HepG2 (cell line): ENCODE data around the gene ABCC3. TPM values are rescaled to one million over a fixed set of nuclear protein-coding genes. Genes with fewer than 3 reads are reported as not detected.
A peak's percentile ranks its signal among the peaks of the same experiment; 100 is the strongest.

ENCODE experiments used
- ARID3A ChIP-seq: IDR thresholded peaks from 2 replicates; pipeline ENCODE4 v1.6.1; 2012; ENCODE audit warnings: low read depth, low read length, improper control_type of control experiment
- EP300 ChIP-seq, 3 experiments: sonication (generic) in 1 of 3; formaldehyde crosslinking in 1 of 3; IDR thresholded peaks; 2 replicates each; pipeline versions ENCODE4 v1.5.1 to v1.6.1; 2011 to 2020; ENCODE audit warnings: low read depth in 2 of 3, low read length in 2 of 3, borderline replicate concordance in 1 of 3, improper control_type of control experiment in 1 of 3, mild to moderate bottlenecking in 1 of 3, missing genetic modification reagents in 1 of 3, moderate library complexity in 1 of 3
- KLF11 ChIP-seq: IDR thresholded peaks from 2 replicates; pipeline ENCODE4 v1.6.1; 2016; ENCODE audit warnings: missing compliant biosample characterization
- MAFK ChIP-seq, 2 experiments: IDR thresholded peaks in 1 of 2; conservative IDR thresholded peaks in 1 of 2; 2 replicates each; pipeline ENCODE4 v1.6.1; 2011; ENCODE audit warnings: improper control_type of control experiment in 2 of 2, low read length in 2 of 2
- NAIF1 ChIP-seq: sonication (generic); formaldehyde crosslinking; IDR thresholded peaks from 2 replicates; pipeline ENCODE4 v1.5.0; 2020; ENCODE audit warnings: mild to moderate bottlenecking, missing genetic modification reagents, borderline replicate concordance
- NFIC ChIP-seq: IDR thresholded peaks from 2 replicates; pipeline ENCODE4 v1.6.1; 2012; ENCODE audit warnings: mild to moderate bottlenecking, low read length, inconsistent platforms
- SOX6 ChIP-seq, 2 experiments: fragments of 450-650 bp in 1 of 2; sonication (generic) in 1 of 2; formaldehyde crosslinking in 1 of 2; IDR thresholded peaks; 2 replicates each; pipeline versions ENCODE4 v1.4.0 to v1.6.1; 2017 to 2020; ENCODE audit warnings: antibody characterized with exemption in 1 of 2, mild to moderate bottlenecking in 1 of 2, missing genetic modification reagents in 1 of 2
- TRIM22 ChIP-seq: fragments of 450-650 bp; IDR thresholded peaks from 2 replicates; pipeline ENCODE4 v1.6.1; 2017
- U2AF1 ChIP-seq: fragments of 200-400 bp; formaldehyde crosslinking; optimal IDR thresholded peaks from 2 replicates; pipeline ENCODE3; 2017; ENCODE audit warnings: mild to moderate bottlenecking, low read depth, low read length
- WIZ ChIP-seq: sonication (generic); formaldehyde crosslinking; IDR thresholded peaks from 2 replicates; pipeline ENCODE4 v1.5.1; 2020; ENCODE audit warnings: mild to moderate bottlenecking, missing genetic modification reagents
- ZGPAT ChIP-seq: IDR thresholded peaks from 2 replicates; pipeline ENCODE4 v1.6.1; 2016; ENCODE audit warnings: mild to moderate bottlenecking
- ZNF160 ChIP-seq: sonication (generic); formaldehyde crosslinking; IDR thresholded peaks from 2 replicates; pipeline ENCODE4 v1.8.0; 2022; ENCODE audit warnings: mild to moderate bottlenecking, inconsistent platforms, missing genetic modification reagents
- ZNF318 ChIP-seq: sonication (generic); formaldehyde crosslinking; IDR thresholded peaks from 2 replicates; pipeline ENCODE4 v1.4.0; 2020; ENCODE audit warnings: mild to moderate bottlenecking, missing genetic modification reagents
- ZNF709 ChIP-seq: sonication (generic); formaldehyde crosslinking; IDR thresholded peaks from 2 replicates; pipeline ENCODE4 v1.5.0; 2020; ENCODE audit warnings: mild to moderate bottlenecking, missing genetic modification reagents
- polyA plus RNA-seq, 8 experiments: library from polyadenylated mRNA; depleted of rRNA in 3 of 8; stranded (reverse) in 7 of 8; unstranded in 1 of 8; fragments of >200 nt; fragmentation: Illumina TruSeq in 4 of 8; extraction: Trizol in 4 of 8; gene quantifications; 2 replicates each; pipeline versions ENCODE4 v1.2.1 to v1.2.3, GENCODE V29; 2011 to 2016; ENCODE audit warnings: low read depth in 4 of 8, missing spikeins in 1 of 8, mixed read lengths in 1 of 8; ENCODE audit not compliant: insufficient read depth in 1 of 8
- total RNA-seq, 5 experiments: library from RNA; depleted of rRNA; stranded (reverse); fragments of >200 nt; fragmentation: Illumina TruSeq; extraction: Trizol; gene quantifications; 2 replicates each; pipeline ENCODE4 v1.2.3, GENCODE V29; 2016; ENCODE audit warnings: low read depth in 1 of 5

The ABCC3 gene
- total and polyA plus RNA-seq, 2 of the 13 experiments (the other 11 are each of a cell fraction or from before 2014, with no cell fraction given) = 25.2 to 50.7 TPM

- 0 out of 2 replicates have a peak, but pooled peaks have one; percentile 19 for TF ChIP-seq NAIF1 (CRISPR knock-in tag)
- TF ChIP-seq KLF11 (CRISPR knock-in tag) = peak; percentile 90
- TF ChIP-seq TRIM22 = no peak
- no peak for TF ChIP-seq ZNF160
- no peak for TF ChIP-seq SOX6 (IDR thresholded peaks at IDR 0.05)
- peak; percentile 89 for TF ChIP-seq SOX6 (CRISPR knock-in tag; IDR thresholded peaks at IDR 0.05)
- TF ChIP-seq U2AF1 = no peak
- peak; percentile 77; the same call in 1 of the 2 replicates for TF ChIP-seq NFIC
- no peak for TF ChIP-seq ZNF318
- no peak for TF ChIP-seq ZNF709
- peak; percentile 92; the same call in 1 of the 2 replicates for TF ChIP-seq ARID3A
- peak in 1 of 2 experiments; percentile 13; a peak in 1 of 4 replicates for TF ChIP-seq MAFK (conservative IDR thresholded peaks at IDR 0.05 in 1 of 2, IDR thresholded peaks at IDR 0.05 in 1 of 2; ENCODE audit: low read length in 2 of 2)
- TF ChIP-seq EP300 (IDR thresholded peaks at IDR 0.05; ENCODE audit: low read depth in 2 of 2, low read length in 2 of 2) = peak; percentile 7 to 87; a peak in 3 of 4 replicates
- peak; percentile 43; the same call in 1 of the 2 replicates for TF ChIP-seq EP300 (CRISPR knock-in tag; IDR thresholded peaks at IDR 0.05; ENCODE audit: borderline replicate concordance)
- peak; percentile 74 for TF ChIP-seq ZGPAT
- TF ChIP-seq WIZ (CRISPR knock-in tag) = no peak
These were observed 58.5 kb downstream of the ABCC3 start (continued) for GRCh38 chr17:50693036-50693682.
